Epithelial cell of proximal tubule (primary cell): ENCODE measurements around the gene MARCHF10. TPM values are rescaled to one million over a fixed set of nuclear protein-coding genes. Genes with fewer than 3 reads are reported as not detected.
"Not testable (repeated sequence)": the region's sequence is repeated elsewhere in the genome, so short reads cannot be mapped to it uniquely, and the experiment has no call there.

Source experiments
- DNase-seq: peaks from one replicate; pipeline ENCODE4 v3.0.0-alpha.2; 2011; ENCODE audit warnings: low read depth
- H3K4me3 ChIP-seq: 2 replicates; pipeline ENCODE4 v1.5.1; 2011; ENCODE audit warnings: low read depth, mild to moderate bottlenecking, low read length
- CTCF ChIP-seq: conservative IDR thresholded peaks from 2 replicates; pipeline ENCODE4 v1.5.1; 2012; ENCODE audit warnings: low read depth, mild to moderate bottlenecking, low read length
- total RNA-seq: library from RNA; depleted of rRNA; stranded (reverse); fragments of >200 nt; gene quantifications from 2 replicates; pipeline ENCODE4 v1.2.3, GENCODE V29; 2015

The MARCHF10 gene
- total RNA-seq = 4.8 TPM in 1 of 2 replicates, not detected in the other

GRCh38 chr17:62807812-62808575 lies at the start of gene MARCHF10:
Gene MARCHF10 (minus strand): TSS chr17:62808314. CDS start chr17:62801735, 6,579 bp downstream.
- no peak for TF ChIP-seq CTCF
- DNase-seq = no peak
- peak within 1 kb of the TSS; percentile 50 for H3K4me3 ChIP-seq

- no peak for DNase-seq
- no peak for TF ChIP-seq CTCF
- H3K4me3 ChIP-seq = no peak overlapping the region
Observed at GRCh38 chr17:62857526-62857925, 49.4 kb upstream of the MARCHF10 start.

GRCh38 chr17:62856594-62856993 lies 48.5 kb upstream of the MARCHF10 start:
- no peak for TF ChIP-seq CTCF
- DNase-seq = no peak
- no peak overlapping the region for H3K4me3 ChIP-seq

GRCh38 chr17:62855156-62855555 lies 47.0 kb upstream of the MARCHF10 start:
- TF ChIP-seq CTCF = no peak
- H3K4me3 ChIP-seq = no peak overlapping the region
- DNase-seq = no peak

GRCh38 chr17:62854098-62854680 lies 46.1 kb upstream of the MARCHF10 start:
- TF ChIP-seq CTCF = no peak
- no peak overlapping the region for H3K4me3 ChIP-seq
- no peak for DNase-seq

GRCh38 chr17:62852195-62852594 lies 44.1 kb upstream of the MARCHF10 start:
- TF ChIP-seq CTCF = no peak

GRCh38 chr17:62849591-62850415 lies 41.7 kb upstream of the MARCHF10 start:
- H3K4me3 ChIP-seq, DNase-seq: not testable (repeated sequence)

More at GRCh38 chr17:62852195-62852594, 44.1 kb upstream of the MARCHF10 start:
- no peak for DNase-seq
- H3K4me3 ChIP-seq = no peak overlapping the region
